ENCODE data around the gene THSD4. TPM values are rescaled to one million over a fixed set of nuclear protein-coding genes. Genes with fewer than 3 reads are reported as not detected.

The THSD4 gene
- total RNA-seq, 2 experiments from 2014 or later, result not detected

GRCh38 chr15:71800190-71800589, 684.9 kb downstream of the THSD4 start:
- ATAC-seq (ENCODE audit: poor library complexity) (no peak), DNase-seq (no peak)
- H3K27me3 Mint-ChIP-seq, result peaks cover 25% of the 10 kb centered on the region
- H3K27ac Mint-ChIP-seq, result no peak overlapping the region
- no peaks in the 10 kb centered on the region for H3K4me1 Mint-ChIP-seq (ENCODE audit: low read depth)
- Histone ChIP-seq H3K4me1 (ENCODE audit: insufficient read depth, low read length) (no peaks in the 10 kb centered on the region), H3K27me3 (ENCODE audit: control insufficient read depth in 1 of 2, insufficient read depth in 2 of 2, low read length in 2 of 2) (peaks cover 6 to 13% of the 10 kb centered on the region in 2 experiments), H3K4me3 (ENCODE audit: low read length) (no peak overlapping the region), H3K27ac (ENCODE audit: low read depth in 1 of 2, low read length in 2 of 2) (no peak overlapping the region), H3K36me3 (ENCODE audit: insufficient read depth, low read length) (no peaks in the 10 kb centered on the region), H3K9me3 (ENCODE audit: control insufficient read depth in 1 of 2, insufficient read depth in 1 of 2, low read length in 2 of 2) (peaks cover 0 to 8% of the 10 kb centered on the region in 2 experiments)
- ChIA-PET CTCF (interaction anchor here (0.7 kb wide), 1 partner anchor 58 kb away, joined by 5 read pairs; no protein-coding TSS in a partner anchor), POLR2A (no interaction called here)
- no peaks in the 10 kb centered on the region for H3K36me3 Mint-ChIP-seq (ENCODE audit: low read depth)
- H3K4me3 Mint-ChIP-seq, result no peak overlapping the region
- no peaks in the 10 kb centered on the region for H3K9me3 Mint-ChIP-seq
- TF ChIP-seq CTCF (IDR thresholded peaks at IDR 0.05), result no peak
- intact Hi-C loops (cut with DNase I, micrococcal nuclease), result loop anchor here in 1 of 2 experiments (5.0 kb wide), 1 partner anchor 58 kb away; no protein-coding TSS in a partner anchor

- H3K36me3 ChIP-seq (ENCODE audit: insufficient read depth, low read length), result no peaks in the 10 kb centered on the region
- ChIA-PET POLR2A (no interaction called here), CTCF (no interaction called here)
- Mint-ChIP-seq H3K27ac (no peak overlapping the region), H3K36me3 (ENCODE audit: low read depth) (no peaks in the 10 kb centered on the region), H3K9me3 (no peaks in the 10 kb centered on the region), H3K27me3 (peaks cover 25% of the 10 kb centered on the region), H3K4me1 (ENCODE audit: low read depth) (no peaks in the 10 kb centered on the region), H3K4me3 (no peak overlapping the region)
- intact Hi-C loops (cut with DNase I, micrococcal nuclease), result loop anchor here (1.0 to 5.0 kb wide), 2 partner anchors 57 to 59 kb away; no protein-coding TSS in a partner anchor
- peaks cover 0 to 8% of the 10 kb centered on the region in 2 experiments for H3K9me3 ChIP-seq (ENCODE audit: control insufficient read depth in 1 of 2, insufficient read depth in 1 of 2, low read length in 2 of 2)
- no peak for TF ChIP-seq CTCF (IDR thresholded peaks at IDR 0.05)
- H3K4me3 ChIP-seq (ENCODE audit: low read length), result no peak overlapping the region
- peak in 3 of 14 experiments; percentile 5 to 34 (median 32) for DNase-seq
- H3K4me1 ChIP-seq (ENCODE audit: insufficient read depth, low read length), result no peaks in the 10 kb centered on the region
- H3K27me3 ChIP-seq (ENCODE audit: control insufficient read depth in 1 of 2, insufficient read depth in 2 of 2, low read length in 2 of 2), result peaks cover 6 to 13% of the 10 kb centered on the region in 2 experiments
- no peak for ATAC-seq (ENCODE audit: poor library complexity)
- no peak overlapping the region for H3K27ac ChIP-seq (ENCODE audit: low read depth in 1 of 2, low read length in 2 of 2)
Measured at GRCh38 chr15:71800835-71801745, 685.8 kb downstream of the THSD4 start.

GRCh38 chr15:71801935-71802655, 686.8 kb downstream of the THSD4 start:
- H3K4me1 Mint-ChIP-seq (ENCODE audit: low read depth), result no peaks in the 10 kb centered on the region
- ATAC-seq (ENCODE audit: poor library complexity), result no peak
- POLR2A ChIA-PET, result no interaction called here
- TF ChIP-seq CTCF (IDR thresholded peaks at IDR 0.05), result no peak
- no peaks in the 10 kb centered on the region for H3K4me1 ChIP-seq (ENCODE audit: insufficient read depth, low read length)
- peaks cover 0 to 8% of the 10 kb centered on the region in 2 experiments for H3K9me3 ChIP-seq (ENCODE audit: control insufficient read depth in 1 of 2, insufficient read depth in 1 of 2, low read length in 2 of 2)
- no peak overlapping the region for H3K27ac Mint-ChIP-seq
- peaks cover 25% of the 10 kb centered on the region for H3K27me3 Mint-ChIP-seq
- intact Hi-C loops (cut with DNase I, micrococcal nuclease), result loop anchor here (1.0 to 5.0 kb wide), 2 partner anchors 58 to 60 kb away; no protein-coding TSS in a partner anchor
- H3K27ac ChIP-seq (ENCODE audit: low read depth in 1 of 2, low read length in 2 of 2), result no peak overlapping the region
- peaks cover 6 to 13% of the 10 kb centered on the region in 2 experiments for H3K27me3 ChIP-seq (ENCODE audit: control insufficient read depth in 1 of 2, insufficient read depth in 2 of 2, low read length in 2 of 2)
- no peak overlapping the region for H3K4me3 Mint-ChIP-seq
- no peaks in the 10 kb centered on the region for H3K9me3 Mint-ChIP-seq
- DNase-seq, result no peak
- no peaks in the 10 kb centered on the region for H3K36me3 ChIP-seq (ENCODE audit: insufficient read depth, low read length)
- no peaks in the 10 kb centered on the region for H3K36me3 Mint-ChIP-seq (ENCODE audit: low read depth)
- CTCF ChIA-PET, result no interaction called here
- H3K4me3 ChIP-seq (ENCODE audit: low read length), result no peak overlapping the region

Data from CD4-positive, alpha-beta T cell (primary cell).